OCI-LY7 (cell line): Measurements from ENCODE around the gene SLC25A25. TPM values are rescaled to one million over a fixed set of nuclear protein-coding genes. Genes with fewer than 3 reads are reported as not detected.

Source experiments
- BruUV-seq: library from RNA; stranded (reverse); fragments of 400-500 nt; replicated peaks from 2 replicates; lab custom pipeline; 2021; lab: Mats Ljungman, UMichigan
- CTCF ChIA-PET: fragments of 300-600 bp; sonication (Branson Sonifier 250); formaldehyde crosslinking; loops from one replicate; lab custom pipeline; 2022; ENCODE audit warnings: antibody characterized with exemption; ENCODE audit not compliant: unreplicated experiment; lab: Charles Lee
- POLR2A ChIA-PET: fragments of 300-600 bp; sonication (Branson Sonifier 250); formaldehyde crosslinking; loops from one replicate; lab custom pipeline; 2022; ENCODE audit warnings: antibody characterized with exemption; lab: Charles Lee
- DNase-seq: peaks from one replicate; pipeline ENCODE4 v3.0.0-alpha.2; 2015; ENCODE audit warnings: low spot score
- H2AFZ ChIP-seq: fragments of 200-600 bp; sonication (generic), shearing (Covaris generic); 2 replicates; pipeline ENCODE4 v1.6.1; 2014; ENCODE audit warnings: mild to moderate bottlenecking, antibody characterized with exemption, low read length, moderate library complexity
- H3K27ac ChIP-seq: fragments of 200-600 bp; sonication (generic); 2 replicates; pipeline ENCODE4 v1.5.1; 2014; ENCODE audit warnings: mixed run types, low read depth, mild to moderate bottlenecking, moderate library complexity, low read length, inconsistent platforms; ENCODE audit not compliant: poor library complexity, severe bottlenecking
- H3K36me3 ChIP-seq: fragments of 200-600 bp; sonication (generic); 2 replicates; pipeline ENCODE4 v1.6.1; 2014; ENCODE audit warnings: mild to moderate bottlenecking, antibody characterized with exemption, low read length, moderate library complexity, mixed read lengths; ENCODE audit not compliant: insufficient read depth
- H3K4me1 ChIP-seq: fragments of 200-600 bp; sonication (generic); 2 replicates; pipeline ENCODE4 v1.5.1; 2014; ENCODE audit warnings: mild to moderate bottlenecking, low read length; ENCODE audit not compliant: insufficient read depth, poor library complexity, severe bottlenecking
- H3K4me2 ChIP-seq: fragments of 200-600 bp; sonication (generic); 2 replicates; pipeline ENCODE4 v1.6.1; 2014; ENCODE audit warnings: mild to moderate bottlenecking, low read length
- H3K4me3 ChIP-seq: fragments of 200-600 bp; sonication (generic); 2 replicates; pipeline ENCODE4 v1.5.1; 2014; ENCODE audit warnings: mild to moderate bottlenecking, low read depth, low read length; ENCODE audit not compliant: poor library complexity, severe bottlenecking
- H3K79me2 ChIP-seq: fragments of 200-600 bp; sonication (generic); 2 replicates; pipeline ENCODE4 v1.6.1; 2016; ENCODE audit warnings: low read depth, mild to moderate bottlenecking, low read length, moderate library complexity, mixed read lengths; ENCODE audit not compliant: insufficient read depth
- H3K9me2 ChIP-seq: fragments of 200-600 bp; sonication (generic); 2 replicates; pipeline ENCODE4 v1.6.1; 2016; ENCODE audit warnings: mild to moderate bottlenecking, low read length, mixed read lengths; ENCODE audit not compliant: insufficient read depth
- H3K9me3 ChIP-seq: fragments of 200-600 bp; sonication (generic); 2 replicates; pipeline ENCODE4 v1.6.1; 2014; ENCODE audit warnings: mild to moderate bottlenecking, mixed run types, low read length, mixed read lengths
- H4K20me1 ChIP-seq: fragments of 200-600 bp; sonication (generic); 2 replicates; pipeline ENCODE4 v1.6.1; 2014; ENCODE audit warnings: mild to moderate bottlenecking, antibody characterized with exemption, low read length, moderate library complexity, mixed read lengths; ENCODE audit not compliant: insufficient read depth
- CTCF ChIP-seq: fragments of 200-600 bp; sonication (generic); conservative IDR thresholded peaks from 2 replicates; pipeline ENCODE4 v1.5.1; 2014; ENCODE audit warnings: mild to moderate bottlenecking, antibody characterized with exemption, low read length, moderate library complexity, mixed read lengths
- EZH2phosphoT487 ChIP-seq: fragments of 200-600 bp; sonication (generic); IDR thresholded peaks from 2 replicates; pipeline ENCODE4 v1.6.1; 2018; ENCODE audit warnings: low read depth, borderline replicate concordance, mild to moderate bottlenecking, mixed run types, antibody characterized with exemption, low read length, moderate library complexity, mixed read lengths
- intact Hi-C: fragments of 100-400 bp; cut with micrococcal nuclease; formaldehyde crosslinking; loops from one replicate; pipeline ENCODE4 v1.10.0; 2022; ENCODE audit not compliant: unreplicated experiment
- total RNA-seq, 2 experiments: library from RNA; depleted of rRNA in 1 of 2; stranded (reverse); fragments of >200 nt in 1 of 2; shearing (Covaris generic) in 1 of 2; gene quantifications; 2 replicates each; pipeline ENCODE4 v1.2.3, GENCODE V29; 2014 to 2022

SLC25A25 gene
- total RNA-seq, 2 experiments from 2014 or later: 17.6 to 21.4 TPM

- DNase-seq: no peak
- Histone ChIP-seq H4K20me1 (no peaks in the 10 kb centered on the region), H3K4me3 (no peak within 1 kb of the TSS), H3K27ac (no peak within 1 kb of the TSS), H3K9me3 (no peaks in the 10 kb centered on the region), H3K4me1 (no peaks in the 10 kb centered on the region), H3K79me2 (no peaks in the 10 kb centered on the region), H3K9me2 (no peaks in the 10 kb centered on the region), H2AFZ (no peak within 1 kb of the TSS), H3K36me3 (no peaks in the 10 kb centered on the region), H3K4me2 (no peak within 1 kb of the TSS)
- intact Hi-C loops: no loop called here
- ChIA-PET POLR2A (no interaction called here), CTCF (no interaction called here)
- TF ChIP-seq EZH2phosphoT487 (no peak), CTCF (no peak)
- BruUV-seq: no TSS peak
Observed at GRCh38 chr9:128149001-128149701, 81.1 kb downstream of the SLC25A25 start, which contains the start of gene LCN2. TSS of gene LCN2 (plus strand) at chr9:128149453. CDS start at chr9:128149526, 73 bp downstream.

GRCh38 chr9:128149951-128150593, 82.0 kb downstream of the SLC25A25 start:
- intact Hi-C loops: no loop called here
- Histone ChIP-seq H3K27ac (no peak overlapping the region), H3K36me3 (no peaks in the 10 kb centered on the region), H3K9me3 (no peaks in the 10 kb centered on the region), H3K79me2 (no peaks in the 10 kb centered on the region), H3K4me3 (no peak overlapping the region), H3K4me1 (no peaks in the 10 kb centered on the region), H2AFZ (no peak overlapping the region), H4K20me1 (no peaks in the 10 kb centered on the region), H3K4me2 (no peak overlapping the region), H3K9me2 (no peaks in the 10 kb centered on the region)
- POLR2A ChIA-PET: no interaction called here
- no peak for DNase-seq
- CTCF ChIA-PET: no interaction called here
- BruUV-seq: no TSS peak
- TF ChIP-seq EZH2phosphoT487 (no peak), CTCF (no peak)
